GM13976 (cell line): Measurements from ENCODE around the gene DLEC1.
"Not testable (repeated sequence)": the region's sequence is repeated elsewhere in the genome, so short reads cannot be mapped to it uniquely, and the experiment has no call there.

Experiments used
- DNase-seq: peaks from one replicate; pipeline ENCODE4 v3.0.0; 2012; ENCODE audit warnings: low spot score
- CTCF ChIP-seq: IDR thresholded peaks from 2 replicates; pipeline ENCODE4 v1.5.1; 2012; ENCODE audit warnings: borderline replicate concordance, mild to moderate bottlenecking; ENCODE audit not compliant: insufficient read depth; ENCODE audit errors: extremely low read depth, missing control alignments, control extremely low read depth
- in situ Hi-C: fragments of 300-500 bp; cut with MboI; formaldehyde crosslinking; loops from one replicate; pipeline ENCODE4 v1.12.0; 2022; ENCODE audit warnings: low sequenced_read_pairs, mixed read lengths, inconsistent platforms; ENCODE audit not compliant: unreplicated experiment

DLEC1 gene

DNA sequence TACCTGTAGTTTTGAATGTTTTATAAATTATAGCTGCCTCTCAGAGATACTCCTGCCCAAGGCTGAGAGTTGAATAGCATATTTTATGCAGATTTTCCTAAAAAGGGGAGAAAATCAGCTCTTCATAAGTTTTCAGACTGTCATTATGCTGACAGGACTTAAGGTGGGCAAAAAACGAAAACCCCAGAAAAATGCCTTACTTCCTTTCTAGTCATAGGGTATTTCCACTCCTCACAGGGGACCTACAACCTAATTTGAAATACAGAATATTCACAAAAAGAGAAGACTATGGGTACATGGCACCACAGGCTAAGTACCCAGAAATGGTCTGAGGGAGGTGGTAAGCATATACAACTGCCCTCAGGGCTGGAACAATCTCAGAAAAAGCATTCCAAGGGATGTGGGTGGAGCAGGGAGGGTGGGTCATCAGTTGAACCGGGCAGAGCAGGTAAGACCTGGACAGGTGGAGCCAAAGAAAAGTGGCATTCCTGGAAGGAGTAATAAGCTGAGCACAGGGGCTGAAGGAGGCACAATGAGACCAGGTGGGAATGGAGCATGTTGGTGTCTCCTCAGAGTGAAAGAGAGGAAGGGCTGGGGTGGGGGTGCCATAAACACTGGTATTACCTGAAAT, 115.7 kb downstream of the DLEC1 start:
- no peak for TF ChIP-seq CTCF
- in situ Hi-C loops, result no loop called here
- no peak for DNase-seq

- no peak for TF ChIP-seq CTCF
- no peak for DNase-seq
- in situ Hi-C loops, result no loop called here
These were observed 116.8 kb downstream of the DLEC1 start for GRCh38 chr3:38155825-38156224.

GRCh38 chr3:38157117-38157516, 118.1 kb downstream of the DLEC1 start:
- in situ Hi-C loops, result no loop called here

DNA sequence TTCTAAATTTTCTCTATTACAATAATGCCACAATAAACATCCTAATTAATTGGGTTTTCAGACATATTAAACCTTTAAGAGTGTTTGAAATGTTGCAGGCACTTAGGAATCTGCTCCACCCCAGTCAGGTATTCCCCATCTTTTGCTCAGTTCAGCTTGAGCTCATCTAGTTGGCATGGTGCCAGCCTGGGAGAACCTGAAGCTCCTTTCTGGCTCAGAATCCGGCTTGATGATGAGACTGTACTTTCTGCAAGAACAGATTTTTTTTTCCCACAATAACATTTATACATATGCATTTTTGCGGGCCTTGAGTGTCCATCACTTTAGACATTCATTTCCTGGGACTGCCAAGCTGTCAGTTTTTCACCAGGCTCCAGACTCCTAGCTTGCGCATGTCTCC, 118.6 kb downstream of the DLEC1 start:
- no peak for DNase-seq

More at GRCh38 chr3:38157117-38157516, 118.1 kb downstream of the DLEC1 start:
- no peak for TF ChIP-seq CTCF
- DNase-seq, result no peak

GRCh38 chr3:38158472-38158871, 119.5 kb downstream of the DLEC1 start:
- no peak for TF ChIP-seq CTCF
- in situ Hi-C loops, result no loop called here
- DNase-seq, result no peak

More for the DNA sequence above, 118.6 kb downstream of the DLEC1 start:
- no peak for TF ChIP-seq CTCF
- in situ Hi-C loops, result no loop called here

- in situ Hi-C loops, result not testable (repeated sequence)
These were observed 121.7 kb downstream of the DLEC1 start for GRCh38 chr3:38160704-38161103.

GRCh38 chr3:38163117-38163840, 124.3 kb downstream of the DLEC1 start:
- no peak for TF ChIP-seq CTCF
- in situ Hi-C loops, result no loop called here
- DNase-seq, result no peak

More at GRCh38 chr3:38160704-38161103, 121.7 kb downstream of the DLEC1 start:
- DNase-seq, result not testable (repeated sequence)
